ENCODE measurements around the gene PUM2. TPM values are rescaled to one million over a fixed set of nuclear protein-coding genes. Genes with fewer than 3 reads are reported as not detected.
"Not testable (repeated sequence)": the region's sequence is repeated elsewhere in the genome, so short reads cannot be mapped to it uniquely, and the experiment has no call there.

Gene PUM2
- total and polyA plus RNA-seq, 2 of the 13 experiments (the other 11 are each of a cell fraction or from before 2014, with no cell fraction given), result 69.6 to 69.8 TPM

GRCh38 chr2:20368706-20369105 is 18.1 kb upstream of the PUM2 start:
- intact Hi-C loops (cut with micrococcal nuclease; ENCODE audit: unreplicated experiment), result no loop called here
- POLR2A ChIA-PET, result no interaction called here
- DNase-seq (ENCODE audit: low spot score), result no peak

GRCh38 chr2:20367929-20368328 is 17.3 kb upstream of the PUM2 start:
- H3K4me1 ChIP-seq (ENCODE audit: insufficient read depth, low read length); DNase-seq (ENCODE audit: low spot score); H3K4me2 ChIP-seq (ENCODE audit: low read depth, low read length); H3K27ac ChIP-seq (ENCODE audit: extremely low read length, insufficient read depth, low read length); in situ Hi-C loops (cut with HindIII; ENCODE audit: extremely low pct_ligation_motif_present, low pct_unique_long_range_greater_than_20kb); H3K79me2 ChIP-seq (ENCODE audit: insufficient read depth, low read length); H3K9me3 ChIP-seq (ENCODE audit: low read length); FAIRE-seq; ATAC-seq; CTCF ChIA-PET (ENCODE audit: low intra/inter-chr PET ratio, low total read pairs); BruUV-seq (replicated peaks); H4K20me1 ChIP-seq (ENCODE audit: insufficient read depth, low read length); H2AFZ ChIP-seq (ENCODE audit: low read length); H3K27me3 ChIP-seq (ENCODE audit: control insufficient read depth in 1 of 2, insufficient read depth in 2 of 2, low read length in 2 of 2); intact Hi-C loops (cut with micrococcal nuclease; ENCODE audit: unreplicated experiment); H3K9ac ChIP-seq (ENCODE audit: insufficient read depth, low read depth, low read length); POLR2A ChIA-PET; H3K36me3 ChIP-seq (replicated peaks in 1 of 2; ENCODE audit: control insufficient read depth in 1 of 2, insufficient read depth in 2 of 2, low read length in 2 of 2); H3K4me3 ChIP-seq (replicated peaks in 1 of 3; ENCODE audit: insufficient read depth in 1 of 3, low read depth in 2 of 3, low read length in 3 of 3): not testable (repeated sequence)
- WGBS (ENCODE audit: low lambda C conversion rate), result 10% methylated on average over 3 of the region's 3 CpGs

More at GRCh38 chr2:20368706-20369105, 18.1 kb upstream of the PUM2 start:
- TF ChIP-seq PCBP1 (IDR thresholded peaks at IDR 0.05; ENCODE audit: borderline replicate concordance, low read depth, low read length) (no peak), ZNF574 (CRISPR knock-in tag; IDR thresholded peaks at IDR 0.05) (no peak), ZFP1 (CRISPR knock-in tag; IDR thresholded peaks at IDR 0.05) (no peak)
- in situ Hi-C loops (cut with HindIII; ENCODE audit: extremely low pct_ligation_motif_present, low pct_unique_long_range_greater_than_20kb), result no loop called here
- H3K4me1 ChIP-seq (ENCODE audit: insufficient read depth, low read length), result peaks cover 5% of the 10 kb centered on the region; the same call in 1 of the 2 replicates
- H3K4me2 ChIP-seq (ENCODE audit: low read depth, low read length), result no peak overlapping the region
- no peaks in the 10 kb centered on the region for H4K20me1 ChIP-seq (ENCODE audit: insufficient read depth, low read length)
- H2AFZ ChIP-seq (ENCODE audit: low read length), result no peak overlapping the region
- ATAC-seq (no peak), FAIRE-seq (no peak)
- H3K27ac ChIP-seq (ENCODE audit: extremely low read length, insufficient read depth, low read length), result no peak overlapping the region
- CTCF ChIA-PET (ENCODE audit: low intra/inter-chr PET ratio, low total read pairs), result no interaction called here
- no peaks in the 10 kb centered on the region for H3K79me2 ChIP-seq (ENCODE audit: insufficient read depth, low read length)
- no peaks in the 10 kb centered on the region for H3K36me3 ChIP-seq (replicated peaks in 1 of 2; ENCODE audit: control insufficient read depth in 1 of 2, insufficient read depth in 2 of 2, low read length in 2 of 2)
- no peak overlapping the region for H3K9ac ChIP-seq (ENCODE audit: insufficient read depth, low read depth, low read length)
- no peak overlapping the region for H3K4me3 ChIP-seq (replicated peaks in 1 of 3; ENCODE audit: insufficient read depth in 1 of 3, low read depth in 2 of 3, low read length in 3 of 3)
- no TSS peak for BruUV-seq (replicated peaks)
- 33% methylated on average over 3 of the region's 3 CpGs for WGBS (ENCODE audit: low lambda C conversion rate)
- peaks cover 0 to 9% of the 10 kb centered on the region in 2 experiments; a peak in 3 of 5 replicates for H3K27me3 ChIP-seq (ENCODE audit: control insufficient read depth in 1 of 2, insufficient read depth in 2 of 2, low read length in 2 of 2)
- H3K9me3 ChIP-seq (ENCODE audit: low read length), result peaks cover 7% of the 10 kb centered on the region
